Measurements from ENCODE around the gene OR51A4.
A peak's percentile ranks its signal among the peaks of the same experiment; 100 is the strongest.

Gene OR51A4, protein sequence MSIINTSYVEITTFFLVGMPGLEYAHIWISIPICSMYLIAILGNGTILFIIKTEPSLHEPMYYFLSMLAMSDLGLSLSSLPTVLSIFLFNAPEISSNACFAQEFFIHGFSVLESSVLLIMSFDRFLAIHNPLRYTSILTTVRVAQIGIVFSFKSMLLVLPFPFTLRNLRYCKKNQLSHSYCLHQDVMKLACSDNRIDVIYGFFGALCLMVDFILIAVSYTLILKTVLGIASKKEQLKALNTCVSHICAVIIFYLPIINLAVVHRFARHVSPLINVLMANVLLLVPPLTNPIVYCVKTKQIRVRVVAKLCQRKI

DNA sequence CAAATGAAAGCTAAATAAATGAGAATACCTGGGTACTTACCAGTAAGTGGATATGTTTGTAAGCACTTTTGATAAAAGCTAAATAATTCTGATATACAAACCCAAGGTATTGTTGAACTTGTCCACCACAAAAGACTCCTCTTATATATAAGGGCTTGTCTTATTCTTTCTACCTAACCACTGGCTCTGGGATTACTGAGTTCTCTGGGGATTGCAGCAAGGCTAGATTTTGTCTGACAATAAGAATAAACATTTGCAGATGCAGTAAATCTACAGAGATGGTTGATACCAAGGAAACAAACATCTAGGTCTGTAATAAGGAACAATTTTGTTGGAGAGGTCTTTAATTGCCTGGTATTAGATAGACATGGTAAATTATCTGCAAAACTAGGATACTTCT lies at the start of gene OR51A4:
Gene OR51A4, minus strand, starts transcription at position 101 of the 400 bp plus-strand sequence. CDS start 505 bp downstream, outside the sequence.
- TF ChIP-seq, protein P1, sequence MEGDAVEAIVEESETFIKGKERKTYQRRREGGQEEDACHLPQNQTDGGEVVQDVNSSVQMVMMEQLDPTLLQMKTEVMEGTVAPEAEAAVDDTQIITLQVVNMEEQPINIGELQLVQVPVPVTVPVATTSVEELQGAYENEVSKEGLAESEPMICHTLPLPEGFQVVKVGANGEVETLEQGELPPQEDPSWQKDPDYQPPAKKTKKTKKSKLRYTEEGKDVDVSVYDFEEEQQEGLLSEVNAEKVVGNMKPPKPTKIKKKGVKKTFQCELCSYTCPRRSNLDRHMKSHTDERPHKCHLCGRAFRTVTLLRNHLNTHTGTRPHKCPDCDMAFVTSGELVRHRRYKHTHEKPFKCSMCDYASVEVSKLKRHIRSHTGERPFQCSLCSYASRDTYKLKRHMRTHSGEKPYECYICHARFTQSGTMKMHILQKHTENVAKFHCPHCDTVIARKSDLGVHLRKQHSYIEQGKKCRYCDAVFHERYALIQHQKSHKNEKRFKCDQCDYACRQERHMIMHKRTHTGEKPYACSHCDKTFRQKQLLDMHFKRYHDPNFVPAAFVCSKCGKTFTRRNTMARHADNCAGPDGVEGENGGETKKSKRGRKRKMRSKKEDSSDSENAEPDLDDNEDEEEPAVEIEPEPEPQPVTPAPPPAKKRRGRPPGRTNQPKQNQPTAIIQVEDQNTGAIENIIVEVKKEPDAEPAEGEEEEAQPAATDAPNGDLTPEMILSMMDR (IDR thresholded peaks at IDR 0.05): no peak

DNA sequence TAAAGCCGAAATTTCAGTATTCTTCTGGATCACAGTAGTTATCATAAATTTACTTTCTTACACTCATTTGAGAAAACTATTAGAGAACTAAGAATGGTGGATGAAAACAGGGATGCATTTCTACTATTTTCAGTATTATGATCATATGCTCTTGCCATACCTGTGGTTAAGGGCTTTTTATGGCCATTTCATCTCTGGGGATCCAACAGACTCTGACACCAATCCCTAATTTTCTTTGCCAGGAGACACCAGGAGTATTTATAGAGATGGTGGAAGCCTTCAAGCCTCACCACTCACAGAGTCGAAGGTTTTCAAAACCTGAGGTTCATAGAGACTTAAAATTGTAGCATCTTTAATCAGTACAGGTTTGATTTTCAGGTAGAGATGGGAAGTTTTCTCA lies 47.1 kb upstream of the OR51A4 start, which contains the start of gene OR51L1:
Gene OR51L1, plus strand, starts transcription at position 301 of the 400 bp plus-strand sequence. CDS start 4,132 bp downstream, outside the sequence.
- TF ChIP-seq, protein P1 (IDR thresholded peaks at IDR 0.05): no peak

DNA sequence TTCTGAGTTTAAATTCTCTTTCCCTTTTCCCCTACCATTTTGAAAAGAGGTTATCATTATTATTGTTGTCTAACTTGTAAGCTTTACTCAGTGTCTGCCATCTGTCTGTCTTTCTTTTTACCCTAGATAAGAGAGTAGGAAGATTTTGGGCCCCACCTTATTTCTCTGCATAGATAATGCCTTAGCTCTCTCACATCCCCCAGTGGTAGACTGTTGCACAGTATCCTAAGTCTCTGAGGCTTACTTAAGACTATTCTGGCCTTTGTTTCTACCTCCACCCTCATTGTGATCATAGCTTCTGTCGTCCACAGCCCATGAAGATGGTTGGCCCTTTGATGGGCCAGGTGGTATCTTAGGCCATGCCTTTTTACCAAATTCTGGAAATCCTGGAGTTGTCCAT lies 43.7 kb upstream of the OR51A4 start:
- TF ChIP-seq, protein P1 (IDR thresholded peaks at IDR 0.05): 0 out of 2 replicates have a peak, but pooled peaks have one; percentile 19

DNA sequence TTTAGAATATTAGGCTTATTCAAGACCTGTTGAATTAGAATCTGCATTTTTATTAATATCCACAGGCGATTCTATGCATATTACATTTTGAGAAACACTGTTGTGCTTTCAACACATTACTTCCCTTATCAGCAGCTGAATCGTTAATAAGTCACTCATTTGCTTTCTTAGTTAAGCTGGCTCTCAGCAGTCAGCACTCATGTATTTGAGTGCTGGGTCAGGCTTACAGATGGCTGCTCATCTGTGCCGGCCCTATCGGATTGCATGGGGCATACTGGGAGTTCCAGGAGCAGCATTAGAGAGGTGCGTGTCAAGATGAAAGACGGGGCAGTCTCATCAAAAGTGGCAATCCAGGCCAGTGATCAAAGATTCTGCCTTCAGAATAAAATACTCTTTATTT lies 36.4 kb upstream of the OR51A4 start:
- TF ChIP-seq, protein P1 (IDR thresholded peaks at IDR 0.05): no peak

DNA sequence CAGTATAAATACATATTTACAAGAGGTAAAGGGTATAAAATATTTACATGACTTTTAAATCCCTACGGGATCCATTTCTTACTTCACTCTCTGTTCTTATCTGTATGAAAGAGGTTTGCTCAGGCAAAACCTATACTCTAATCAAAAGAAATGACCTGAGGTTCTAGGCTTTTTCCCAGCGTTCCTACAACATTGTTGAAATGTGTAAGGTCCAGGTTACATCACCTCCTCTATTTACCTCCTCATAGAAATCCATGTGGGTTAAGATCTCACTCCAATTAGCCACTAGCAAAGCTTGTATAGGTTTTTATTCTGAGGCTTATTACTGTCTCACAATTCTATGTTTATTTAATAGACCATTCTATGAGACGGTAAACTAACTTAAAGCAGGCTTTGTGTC lies 35.3 kb upstream of the OR51A4 start:
- TF ChIP-seq, protein P1 (IDR thresholded peaks at IDR 0.05): no peak

DNA sequence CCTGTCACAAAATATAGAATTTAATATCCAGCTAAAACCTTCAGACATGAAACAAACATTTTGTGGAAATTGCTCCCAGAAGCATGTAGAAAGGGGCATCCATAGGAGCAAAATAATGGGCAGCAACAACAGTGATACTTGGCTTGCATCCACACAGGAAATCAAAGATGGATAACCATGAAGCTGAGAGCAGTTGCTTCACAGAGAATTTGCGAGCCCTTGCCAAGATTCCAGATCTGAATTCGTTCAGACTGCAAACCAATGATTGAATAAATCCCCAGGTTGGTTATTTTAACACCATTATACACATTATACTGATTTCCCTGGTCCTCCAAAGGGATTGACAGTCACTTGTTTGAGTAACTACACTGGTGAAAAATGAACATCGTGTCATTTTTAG lies 31.6 kb upstream of the OR51A4 start:
- TF ChIP-seq, protein P1 (IDR thresholded peaks at IDR 0.05): no peak

DNA sequence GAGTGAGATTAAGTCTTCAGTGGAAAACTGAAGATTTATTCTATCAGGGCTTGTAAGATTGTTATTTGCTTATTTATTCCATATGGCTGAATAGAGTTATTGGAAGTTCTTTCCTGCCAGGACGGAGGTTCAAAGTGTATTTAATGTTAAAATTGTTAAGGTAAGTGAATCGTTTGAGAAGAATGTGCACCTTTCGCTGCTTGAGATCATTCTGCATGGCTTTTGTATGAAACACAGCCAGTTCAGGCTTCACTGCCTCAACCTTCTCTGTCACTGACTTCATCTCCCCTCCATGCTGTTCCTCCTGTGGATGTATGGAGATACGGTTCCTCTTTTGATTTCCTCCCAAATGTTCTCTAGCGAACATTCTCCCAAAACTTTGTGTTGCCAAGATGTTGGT lies 28.0 kb upstream of the OR51A4 start:
- TF ChIP-seq, protein P1 (IDR thresholded peaks at IDR 0.05): no peak

All from LNCAP (cell line).